ENCODE measurements around the gene GJC2.
"Not testable (repeated sequence)": the region's sequence is repeated elsewhere in the genome, so short reads cannot be mapped to it uniquely, and the experiment has no call there.

Gene GJC2

GRCh38 chr1:228170666-228171065 lies 20.9 kb downstream of the GJC2 start:
- in situ Hi-C loops (cut with MboI; ENCODE audit: low sequenced_read_pairs) = no loop called here

GRCh38 chr1:228171221-228171891 lies 21.6 kb downstream of the GJC2 start:
- in situ Hi-C loops (cut with MboI; ENCODE audit: low sequenced_read_pairs) = no loop called here

- in situ Hi-C loops (cut with MboI; ENCODE audit: low sequenced_read_pairs) = no loop called here
Observed at GRCh38 chr1:228172591-228173527, 23.1 kb downstream of the GJC2 start.

- in situ Hi-C loops (cut with MboI; ENCODE audit: low sequenced_read_pairs) = not testable (repeated sequence)
Observed at GRCh38 chr1:228173528-228174481, 24.1 kb downstream of the GJC2 start.

- in situ Hi-C loops (cut with MboI; ENCODE audit: low sequenced_read_pairs) = no loop called here
Observed at GRCh38 chr1:228174482-228175315, 25.0 kb downstream of the GJC2 start.

- in situ Hi-C loops (cut with MboI; ENCODE audit: low sequenced_read_pairs) = no loop called here
Observed at GRCh38 chr1:228175316-228176023, 25.7 kb downstream of the GJC2 start.

GRCh38 chr1:228176024-228176395 lies 26.3 kb downstream of the GJC2 start:
- in situ Hi-C loops (cut with MboI; ENCODE audit: low sequenced_read_pairs) = no loop called here

GRCh38 chr1:228176461-228177182 lies 26.9 kb downstream of the GJC2 start:
- in situ Hi-C loops (cut with MboI; ENCODE audit: low sequenced_read_pairs) = no loop called here

GRCh38 chr1:228177183-228177475 lies 27.4 kb downstream of the GJC2 start:
- in situ Hi-C loops (cut with MboI; ENCODE audit: low sequenced_read_pairs) = no loop called here

GRCh38 chr1:228177721-228178710 lies 28.3 kb downstream of the GJC2 start:
- in situ Hi-C loops (cut with MboI; ENCODE audit: low sequenced_read_pairs) = no loop called here

GRCh38 chr1:228178737-228179684 lies 29.3 kb downstream of the GJC2 start:
- in situ Hi-C loops (cut with MboI; ENCODE audit: low sequenced_read_pairs) = no loop called here

- in situ Hi-C loops (cut with MboI; ENCODE audit: low sequenced_read_pairs) = no loop called here
Observed at GRCh38 chr1:228180271-228180958, 30.7 kb downstream of the GJC2 start.

GRCh38 chr1:228180959-228181644 lies 31.4 kb downstream of the GJC2 start:
- in situ Hi-C loops (cut with MboI; ENCODE audit: low sequenced_read_pairs) = no loop called here

GRCh38 chr1:228181645-228182034 lies 31.9 kb downstream of the GJC2 start:
- in situ Hi-C loops (cut with MboI; ENCODE audit: low sequenced_read_pairs) = no loop called here

GRCh38 chr1:228182296-228183030 lies 32.7 kb downstream of the GJC2 start:
- in situ Hi-C loops (cut with MboI; ENCODE audit: low sequenced_read_pairs) = no loop called here
